ENCODE measurements around the gene CDH23. TPM values are rescaled to one million over a fixed set of nuclear protein-coding genes. Genes with fewer than 3 reads are reported as not detected.

Gene CDH23
- total RNA-seq, 1 donor from 2014 or later: 0.29 TPM

GRCh38 chr10:71579668-71580067 lies 182.9 kb downstream of the CDH23 start:
- no peak overlapping the region for H3K27ac Mint-ChIP-seq

GRCh38 chr10:71580415-71580814 lies 183.7 kb downstream of the CDH23 start:
- Mint-ChIP-seq H3K9me3 (no peaks in the 10 kb centered on the region), H3K4me3 (no peak overlapping the region), H3K4me1 (no peaks in the 10 kb centered on the region), H3K36me3 (ENCODE audit: low read depth) (no peaks in the 10 kb centered on the region), H3K27ac (no peak overlapping the region), H3K27me3 (peaks cover 5% of the 10 kb centered on the region)
- ChIA-PET CTCF (no interaction called here), POLR2A (no interaction called here)
- ATAC-seq (ENCODE audit: low read depth) (no peak), DNase-seq (no peak)
- intact Hi-C loops (cut with micrococcal nuclease): no loop called here
- no peak for TF ChIP-seq CTCF (IDR thresholded peaks at IDR 0.05)

More at GRCh38 chr10:71579668-71580067, 182.9 kb downstream of the CDH23 start:
- DNase-seq (no peak), ATAC-seq (ENCODE audit: low read depth) (no peak)
- POLR2A ChIA-PET: no interaction called here
- H3K36me3 Mint-ChIP-seq (ENCODE audit: low read depth): no peaks in the 10 kb centered on the region
- no peaks in the 10 kb centered on the region for H3K9me3 Mint-ChIP-seq
- CTCF ChIA-PET: no interaction called here
- no peak for TF ChIP-seq CTCF (IDR thresholded peaks at IDR 0.05)
- intact Hi-C loops (cut with micrococcal nuclease): no loop called here
- H3K27me3 Mint-ChIP-seq: peaks cover 5% of the 10 kb centered on the region
- no peaks in the 10 kb centered on the region for H3K4me1 Mint-ChIP-seq
- H3K4me3 Mint-ChIP-seq: no peak overlapping the region

- ChIA-PET POLR2A (no interaction called here), CTCF (no interaction called here)
- no peaks in the 10 kb centered on the region for H3K9me3 Mint-ChIP-seq
- DNase-seq (no peak), ATAC-seq (ENCODE audit: low read depth) (no peak)
- peaks cover 5% of the 10 kb centered on the region for H3K27me3 Mint-ChIP-seq
- no peak overlapping the region for H3K4me3 Mint-ChIP-seq
- TF ChIP-seq CTCF (IDR thresholded peaks at IDR 0.05): no peak
- no peak overlapping the region for H3K27ac Mint-ChIP-seq
- H3K36me3 Mint-ChIP-seq (ENCODE audit: low read depth): no peaks in the 10 kb centered on the region
- no peaks in the 10 kb centered on the region for H3K4me1 Mint-ChIP-seq
- intact Hi-C loops (cut with micrococcal nuclease): no loop called here
These were observed 184.2 kb downstream of the CDH23 start for GRCh38 chr10:71580926-71581325.

GRCh38 chr10:71581376-71581775 lies 184.7 kb downstream of the CDH23 start:
- no peaks in the 10 kb centered on the region for H3K4me1 Mint-ChIP-seq
- intact Hi-C loops (cut with micrococcal nuclease): no loop called here
- CTCF ChIA-PET: no interaction called here
- POLR2A ChIA-PET: no interaction called here
- DNase-seq (no peak), ATAC-seq (ENCODE audit: low read depth) (no peak)
- TF ChIP-seq CTCF (IDR thresholded peaks at IDR 0.05): no peak
- H3K4me3 Mint-ChIP-seq: no peak overlapping the region
- no peaks in the 10 kb centered on the region for H3K36me3 Mint-ChIP-seq (ENCODE audit: low read depth)
- no peaks in the 10 kb centered on the region for H3K9me3 Mint-ChIP-seq
- no peak overlapping the region for H3K27ac Mint-ChIP-seq
- peaks cover 5% of the 10 kb centered on the region for H3K27me3 Mint-ChIP-seq

GRCh38 chr10:71582019-71582418 lies 185.3 kb downstream of the CDH23 start:
- intact Hi-C loops (cut with micrococcal nuclease): no loop called here
- H3K36me3 Mint-ChIP-seq (ENCODE audit: low read depth): no peaks in the 10 kb centered on the region

More at GRCh38 chr10:71582019-71582418, 185.3 kb downstream of the CDH23 start:
- no peak for DNase-seq
- ChIA-PET POLR2A (no interaction called here), CTCF (no interaction called here)
- Mint-ChIP-seq H3K27me3 (peaks cover 5% of the 10 kb centered on the region), H3K4me1 (no peaks in the 10 kb centered on the region), H3K4me3 (no peak overlapping the region), H3K27ac (no peak overlapping the region), H3K9me3 (no peaks in the 10 kb centered on the region)
- TF ChIP-seq CTCF (IDR thresholded peaks at IDR 0.05): no peak
- no peak for ATAC-seq (ENCODE audit: low read depth)

All from activated B cell treated with CpG ODN at 0.5 μM for 24 hours (primary cell).